C4-2B (cell line): ENCODE measurements around the gene PEAK3.

Experiments used
- ZFX ChIP-seq: fragments of 450-650 bp; IDR thresholded peaks from 2 replicates; pipeline ENCODE4 v1.6.1; 2017
- TF ChIP-seq, protein P1 (sequence below): fragments of 450-650 bp; conservative IDR thresholded peaks from 2 replicates; pipeline ENCODE4 v1.5.1; 2017; ENCODE audit warnings: mild to moderate bottlenecking

GRCh38 chr19:2237051-2237868, 44.7 kb downstream of the PEAK3 start:
- TF ChIP-seq, protein P1, sequence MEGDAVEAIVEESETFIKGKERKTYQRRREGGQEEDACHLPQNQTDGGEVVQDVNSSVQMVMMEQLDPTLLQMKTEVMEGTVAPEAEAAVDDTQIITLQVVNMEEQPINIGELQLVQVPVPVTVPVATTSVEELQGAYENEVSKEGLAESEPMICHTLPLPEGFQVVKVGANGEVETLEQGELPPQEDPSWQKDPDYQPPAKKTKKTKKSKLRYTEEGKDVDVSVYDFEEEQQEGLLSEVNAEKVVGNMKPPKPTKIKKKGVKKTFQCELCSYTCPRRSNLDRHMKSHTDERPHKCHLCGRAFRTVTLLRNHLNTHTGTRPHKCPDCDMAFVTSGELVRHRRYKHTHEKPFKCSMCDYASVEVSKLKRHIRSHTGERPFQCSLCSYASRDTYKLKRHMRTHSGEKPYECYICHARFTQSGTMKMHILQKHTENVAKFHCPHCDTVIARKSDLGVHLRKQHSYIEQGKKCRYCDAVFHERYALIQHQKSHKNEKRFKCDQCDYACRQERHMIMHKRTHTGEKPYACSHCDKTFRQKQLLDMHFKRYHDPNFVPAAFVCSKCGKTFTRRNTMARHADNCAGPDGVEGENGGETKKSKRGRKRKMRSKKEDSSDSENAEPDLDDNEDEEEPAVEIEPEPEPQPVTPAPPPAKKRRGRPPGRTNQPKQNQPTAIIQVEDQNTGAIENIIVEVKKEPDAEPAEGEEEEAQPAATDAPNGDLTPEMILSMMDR: no peak
- TF ChIP-seq ZFX: peak; percentile 99; the same call in 1 of the 2 replicates
